22Rv1 (cell line): ENCODE measurements around the gene SAE1.

ENCODE experiments used
- H3K27ac ChIP-seq: fragments of 450-650 bp; 2 replicates; pipeline ENCODE4 v1.5.1; 2017
- ZFX ChIP-seq: fragments of 450-650 bp; IDR thresholded peaks from 2 replicates; pipeline ENCODE4 v1.6.1; 2017; ENCODE audit warnings: antibody characterized with exemption, borderline replicate concordance
- TF ChIP-seq, protein P1 (sequence below): fragments of 450-650 bp; IDR thresholded peaks from 2 replicates; pipeline ENCODE4 v1.5.1; 2017; ENCODE audit warnings: mild to moderate bottlenecking

The SAE1 gene

DNA sequence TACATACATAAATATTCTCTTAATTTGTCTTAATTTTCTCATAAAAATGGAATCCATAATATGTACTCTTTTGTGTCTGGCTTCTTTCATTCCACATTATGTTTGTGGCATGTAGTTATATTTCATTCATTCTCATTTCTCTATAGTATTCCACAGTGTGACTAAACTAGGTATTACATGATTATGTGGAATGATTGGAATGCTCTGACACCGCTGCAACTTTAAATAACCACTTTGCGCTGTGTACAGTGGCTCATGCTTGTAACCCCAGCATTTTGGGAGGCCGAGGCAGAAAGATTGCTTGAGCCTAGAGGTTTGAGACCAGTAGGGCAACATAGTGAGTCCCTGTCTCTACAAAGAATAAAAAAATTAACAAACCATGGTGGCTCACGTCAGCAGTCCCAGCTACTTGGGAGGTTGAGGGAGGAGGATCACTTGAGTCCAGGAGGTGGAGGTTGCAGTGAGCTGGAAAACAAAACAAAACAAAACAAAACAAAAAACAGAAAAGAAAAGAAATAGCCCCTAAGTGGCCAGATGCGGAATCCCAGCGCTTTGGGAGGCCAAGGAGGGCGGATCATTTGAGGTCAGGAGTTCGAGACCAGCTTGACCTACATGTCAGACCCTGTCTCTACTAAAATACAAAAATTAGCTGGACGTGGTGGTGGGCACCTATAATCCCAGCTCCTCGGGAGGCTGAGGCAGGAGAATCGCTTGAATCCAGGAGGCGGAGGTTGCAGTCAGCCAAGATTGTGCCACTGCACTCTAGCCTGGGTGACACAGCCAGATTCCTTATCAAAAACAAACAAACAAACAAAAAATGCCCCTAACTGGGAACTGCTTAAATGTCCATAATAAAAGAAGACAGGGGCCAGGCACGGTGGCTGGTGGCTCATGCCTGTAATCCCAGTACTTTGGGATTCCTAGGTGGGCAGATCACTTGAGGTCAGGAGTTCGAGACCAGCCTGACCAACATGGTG lies 8.0 kb upstream of the SAE1 start:
- H3K27ac ChIP-seq = no peak overlapping the region
- TF ChIP-seq, protein P1, sequence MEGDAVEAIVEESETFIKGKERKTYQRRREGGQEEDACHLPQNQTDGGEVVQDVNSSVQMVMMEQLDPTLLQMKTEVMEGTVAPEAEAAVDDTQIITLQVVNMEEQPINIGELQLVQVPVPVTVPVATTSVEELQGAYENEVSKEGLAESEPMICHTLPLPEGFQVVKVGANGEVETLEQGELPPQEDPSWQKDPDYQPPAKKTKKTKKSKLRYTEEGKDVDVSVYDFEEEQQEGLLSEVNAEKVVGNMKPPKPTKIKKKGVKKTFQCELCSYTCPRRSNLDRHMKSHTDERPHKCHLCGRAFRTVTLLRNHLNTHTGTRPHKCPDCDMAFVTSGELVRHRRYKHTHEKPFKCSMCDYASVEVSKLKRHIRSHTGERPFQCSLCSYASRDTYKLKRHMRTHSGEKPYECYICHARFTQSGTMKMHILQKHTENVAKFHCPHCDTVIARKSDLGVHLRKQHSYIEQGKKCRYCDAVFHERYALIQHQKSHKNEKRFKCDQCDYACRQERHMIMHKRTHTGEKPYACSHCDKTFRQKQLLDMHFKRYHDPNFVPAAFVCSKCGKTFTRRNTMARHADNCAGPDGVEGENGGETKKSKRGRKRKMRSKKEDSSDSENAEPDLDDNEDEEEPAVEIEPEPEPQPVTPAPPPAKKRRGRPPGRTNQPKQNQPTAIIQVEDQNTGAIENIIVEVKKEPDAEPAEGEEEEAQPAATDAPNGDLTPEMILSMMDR = no peak

DNA sequence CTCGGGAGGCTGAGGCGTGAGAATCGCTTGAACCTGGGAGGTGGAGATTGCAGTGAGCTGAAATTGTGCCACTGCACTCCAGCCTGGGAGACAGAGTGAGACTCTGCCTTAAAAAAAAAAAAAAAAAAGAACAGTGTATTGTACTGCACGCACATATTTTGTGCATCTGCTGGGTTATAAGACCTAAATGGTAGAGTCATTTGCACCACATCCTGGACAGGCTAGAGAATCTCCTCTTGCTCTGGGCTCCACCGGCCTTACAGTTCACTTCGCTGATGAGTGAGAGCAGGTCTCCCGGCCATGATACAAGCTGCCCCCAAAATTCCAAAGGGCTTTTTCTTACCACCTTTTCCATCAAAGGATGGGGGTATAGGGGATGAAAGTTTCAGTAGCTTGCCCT lies 7.2 kb upstream of the SAE1 start:
- no peak for TF ChIP-seq ZFX
- TF ChIP-seq, protein P1 = no peak
- H3K27ac ChIP-seq = no peak overlapping the region

DNA sequence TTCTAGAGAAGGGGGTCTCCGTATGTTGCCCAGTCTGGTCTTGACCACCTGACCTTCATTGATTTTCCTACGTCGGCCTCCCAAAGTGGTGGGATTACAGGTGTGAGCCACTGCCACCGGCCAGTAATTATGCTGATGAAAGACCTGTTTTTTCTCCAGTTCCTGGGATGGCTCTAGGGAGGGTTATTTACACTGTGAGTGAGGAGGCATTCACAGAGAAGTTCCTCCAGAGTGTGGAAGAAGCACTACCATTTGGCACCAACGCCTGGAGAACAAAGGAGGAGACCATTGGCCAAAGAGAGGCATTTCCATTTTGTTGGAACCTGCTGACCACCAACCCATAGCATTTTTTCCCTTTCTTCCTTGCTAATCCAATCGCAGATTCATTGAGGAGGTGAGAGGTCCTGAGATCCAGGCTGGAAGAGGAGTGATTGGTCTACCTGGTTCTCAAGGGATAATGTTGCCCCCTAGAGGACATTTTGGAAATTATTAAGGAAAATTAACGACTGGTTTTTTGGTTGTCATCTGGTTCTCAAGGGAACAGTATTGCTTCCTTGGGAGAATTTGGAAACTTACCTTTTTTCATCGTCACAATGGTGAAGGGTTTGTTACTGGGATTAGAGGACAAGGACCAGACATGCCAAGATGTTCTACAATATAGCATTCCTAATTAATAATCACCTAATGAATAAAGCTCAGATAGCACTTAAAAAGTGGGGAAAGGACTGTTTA lies 5.5 kb upstream of the SAE1 start:
- H3K27ac ChIP-seq = no peak overlapping the region
- TF ChIP-seq, protein P1 = peak; percentile 82
- no peak for TF ChIP-seq ZFX

DNA sequence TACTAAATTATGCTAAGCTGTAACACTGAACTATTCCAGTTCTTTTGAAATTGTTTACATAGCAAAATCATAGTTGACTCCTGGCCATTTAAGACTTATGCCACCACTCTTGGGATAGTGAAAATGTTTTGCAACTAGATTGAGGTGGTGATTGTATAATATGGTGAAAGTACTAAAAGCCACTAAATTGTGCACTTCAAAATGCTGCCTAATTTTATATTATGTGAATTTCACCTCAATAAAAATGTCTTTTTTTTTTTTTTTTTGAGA lies 5.0 kb upstream of the SAE1 start:
- no peak overlapping the region for H3K27ac ChIP-seq
- TF ChIP-seq, protein P1 = no peak
- TF ChIP-seq ZFX = no peak

DNA sequence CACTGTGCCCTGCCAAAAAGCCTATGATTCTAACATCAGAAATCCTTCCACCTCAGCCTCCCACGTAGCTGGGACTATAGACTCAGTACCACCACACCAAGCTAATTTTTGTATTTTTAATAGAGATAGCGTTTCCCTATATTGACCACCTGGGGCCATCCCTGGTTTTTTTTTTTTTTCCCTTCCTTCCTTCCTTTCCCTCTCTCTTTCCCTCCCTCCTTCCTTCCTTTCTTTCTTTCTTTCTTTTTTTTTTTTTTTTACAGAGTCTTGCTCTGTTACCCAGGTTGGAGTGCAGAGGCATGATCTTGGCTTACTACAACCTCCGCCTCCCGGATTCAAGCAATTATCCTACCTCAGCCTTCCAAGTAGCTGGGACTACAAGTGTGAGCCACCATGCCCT lies 1.1 kb upstream of the SAE1 start:
- peak overlapping the region; percentile 80; the same call in 1 of the 2 replicates for H3K27ac ChIP-seq

DNA sequence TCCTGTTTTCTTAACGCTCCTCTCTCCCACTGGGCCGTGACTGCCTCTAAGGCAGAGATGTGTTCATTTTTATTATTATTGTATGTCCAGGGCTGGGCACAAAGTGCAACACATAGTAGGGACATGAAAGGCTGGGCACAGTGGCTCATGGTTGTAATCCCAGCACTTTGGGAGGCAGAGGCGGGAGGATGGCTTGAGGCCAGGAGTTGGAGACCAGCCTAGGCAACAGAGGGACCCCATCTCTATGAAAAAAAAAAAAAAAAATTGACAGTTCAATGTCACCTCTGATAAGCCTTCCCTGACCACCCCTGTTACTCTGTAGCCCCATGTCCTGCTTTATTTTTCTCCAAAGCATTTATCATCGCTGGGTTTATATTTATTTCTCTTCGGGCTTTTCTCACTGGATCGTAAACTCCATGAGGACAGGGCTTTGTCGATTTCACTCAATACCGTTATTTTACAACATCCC lies 481 bp upstream of the SAE1 start:
- H3K27ac ChIP-seq = peak overlapping the region; percentile 80
- TF ChIP-seq, protein P1 = no peak
- TF ChIP-seq ZFX = no peak

More for the DNA sequence above, 1.1 kb upstream of the SAE1 start:
- TF ChIP-seq ZFX = no peak
- TF ChIP-seq, protein P1 = no peak

DNA sequence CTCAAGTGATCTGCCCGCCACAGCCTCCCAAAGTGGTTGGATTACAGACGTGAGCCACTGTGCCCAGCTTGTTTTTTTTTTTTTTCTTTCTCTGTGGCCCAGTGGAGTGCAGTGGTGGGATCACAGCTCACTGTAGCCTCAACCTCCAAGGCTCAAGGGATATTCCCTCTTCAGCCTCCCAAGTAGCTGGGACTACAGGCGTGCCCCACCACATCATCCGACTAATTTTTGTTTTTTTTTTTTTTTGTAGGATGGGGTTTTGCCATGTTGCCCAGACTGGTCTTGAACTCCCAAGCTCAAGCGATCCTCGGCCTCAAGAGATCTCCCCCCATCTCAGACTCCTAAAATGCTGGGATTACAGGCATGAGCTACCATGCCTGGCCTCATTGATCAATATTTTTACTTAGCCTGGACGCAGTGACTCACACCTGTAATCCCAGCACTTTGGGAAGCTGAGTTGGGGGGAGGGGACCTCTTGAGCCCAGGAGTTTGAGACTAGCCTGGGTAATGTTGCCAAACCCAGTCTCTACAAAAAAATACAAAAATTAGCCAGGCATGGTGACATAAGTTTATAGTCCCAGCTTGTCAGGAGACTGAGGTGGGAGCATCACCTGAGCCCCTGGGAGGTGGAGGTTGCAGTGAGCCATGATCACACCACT lies 1.7 kb downstream of the SAE1 start:
- peak overlapping the region; percentile 80 for H3K27ac ChIP-seq
- TF ChIP-seq, protein P1 = no peak
- TF ChIP-seq ZFX = no peak
